HG02610 (cell line): Measurements from ENCODE around the gene TEX51.

Experiments used
- ATAC-seq: cut with Tn5 transposase; IDR thresholded peaks from one replicate; pipeline ENCODE4 v1.9.1; 2021; ENCODE audit warnings: mild to moderate bottlenecking, moderate library complexity; ENCODE audit not compliant: unreplicated experiment

Gene TEX51

GRCh38 chr2:126949775-126950174 is 51.1 kb downstream of the TEX51 start:
- no peak for ATAC-seq

GRCh38 chr2:126950504-126950903 is 51.8 kb downstream of the TEX51 start:
- ATAC-seq, result no peak
